HG03025 (cell line): ENCODE data around the gene RCN2.

Experiments
- ATAC-seq: cut with Tn5 transposase; IDR thresholded peaks from one replicate; pipeline ENCODE4 v1.9.1; 2021; ENCODE audit warnings: mild to moderate bottlenecking, moderate library complexity; ENCODE audit not compliant: unreplicated experiment, low FRiP score

RCN2 gene

GRCh38 chr15:76993114-76993725 lies 61.7 kb downstream of the RCN2 start:
- no peak for ATAC-seq

GRCh38 chr15:76994001-76994400 lies 62.5 kb downstream of the RCN2 start:
- ATAC-seq, result no peak

GRCh38 chr15:76994496-76994895 lies 62.9 kb downstream of the RCN2 start:
- no peak for ATAC-seq

- ATAC-seq, result no peak
Measured at GRCh38 chr15:76994971-76995945, 63.7 kb downstream of the RCN2 start, which contains the start of gene PSTPIP1. PSTPIP1 (plus strand) TSS chr15:76995126; CDS start chr15:76995574, 448 bp downstream.

GRCh38 chr15:76996076-76996525 lies 64.6 kb downstream of the RCN2 start:
- ATAC-seq, result no peak

DNA sequence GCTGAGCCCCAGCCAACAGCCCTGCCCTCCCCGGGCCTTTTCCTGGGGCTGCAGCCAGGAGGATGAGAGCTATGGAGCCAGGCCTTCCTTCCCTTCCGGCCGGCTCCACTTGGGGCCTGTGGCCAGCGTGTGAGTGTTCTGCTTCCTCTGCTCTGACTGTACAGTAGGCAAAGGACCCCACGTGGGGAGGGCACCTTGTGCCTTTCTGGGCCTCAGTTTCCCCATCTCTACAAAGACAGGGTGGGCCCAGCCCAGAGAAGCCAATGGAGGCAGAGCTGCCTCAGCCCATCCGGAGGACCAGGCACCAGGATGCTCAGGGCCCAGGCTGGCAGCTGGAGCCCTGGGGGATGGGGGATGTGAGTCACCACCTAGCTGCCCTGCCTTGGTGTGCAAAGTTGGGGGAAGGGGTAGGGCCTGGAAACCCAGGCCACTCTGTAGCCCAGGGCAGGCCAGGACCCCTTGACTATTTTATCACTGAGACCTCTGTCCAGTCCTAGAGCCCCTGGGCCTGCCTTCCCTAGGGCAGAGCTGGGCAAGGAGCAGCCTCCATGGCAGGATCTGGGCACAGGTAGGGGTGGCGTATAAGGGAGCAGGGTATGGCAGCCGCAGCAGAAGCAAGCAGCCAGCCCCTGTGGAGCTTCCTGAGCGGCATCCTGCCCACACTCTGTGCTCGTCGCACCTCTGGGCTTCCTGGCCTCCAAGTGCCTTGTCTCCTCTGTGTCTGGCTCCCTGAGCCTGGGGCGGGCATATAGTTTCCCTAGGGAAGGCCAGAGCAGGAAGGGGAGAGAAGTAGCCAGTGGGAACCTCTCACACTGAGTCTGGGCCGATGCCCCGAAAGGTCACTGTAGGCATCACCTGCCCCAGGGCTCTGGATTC lies 65.2 kb downstream of the RCN2 start:
- ATAC-seq, result no peak

- no peak for ATAC-seq
Measured at GRCh38 chr15:76998663-76999285, 67.2 kb downstream of the RCN2 start.

- no peak for ATAC-seq
Measured at GRCh38 chr15:76999996-77000395, 68.4 kb downstream of the RCN2 start.

DNA sequence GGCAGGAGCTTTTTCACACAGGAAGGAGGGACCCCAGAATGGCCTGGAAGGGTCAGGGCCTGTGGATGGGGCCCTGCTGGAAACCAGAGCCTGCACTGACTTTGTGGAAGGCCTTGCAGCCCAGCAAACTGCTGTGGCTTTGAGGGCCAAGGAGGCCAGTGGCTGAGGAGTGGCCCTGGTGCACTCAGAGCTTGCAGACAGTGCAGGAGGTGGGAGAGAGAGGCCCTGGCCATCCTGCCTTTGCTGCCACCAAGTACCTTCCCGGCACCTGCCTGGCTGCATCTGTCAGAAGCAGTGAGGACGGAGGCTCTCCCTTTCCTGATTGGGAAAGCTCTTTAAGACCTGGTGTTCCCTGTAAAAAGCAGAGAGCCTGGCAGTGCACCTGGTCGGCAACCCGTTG lies 69.8 kb downstream of the RCN2 start:
- ATAC-seq, result no peak

DNA sequence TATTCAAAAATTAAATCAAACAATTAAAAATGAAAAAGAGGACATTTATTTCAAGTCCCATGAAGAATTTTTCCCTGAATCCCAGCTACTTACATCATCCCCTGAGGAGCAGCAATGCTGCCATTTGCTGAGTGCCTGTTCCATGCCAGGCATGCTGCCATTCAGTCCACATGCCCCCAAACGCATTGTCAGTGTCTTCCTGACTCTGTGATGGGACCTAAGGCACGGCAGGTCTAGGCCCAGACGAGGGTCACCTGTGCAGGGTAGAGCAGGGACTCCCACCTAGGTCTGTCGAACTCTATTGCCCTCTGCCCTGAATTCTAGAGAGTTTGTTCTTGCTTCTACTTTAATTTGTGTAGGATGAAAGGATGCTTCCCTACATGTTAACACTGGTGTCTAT lies 70.4 kb downstream of the RCN2 start:
- no peak for ATAC-seq

GRCh38 chr15:77002436-77002835 lies 70.9 kb downstream of the RCN2 start:
- no peak for ATAC-seq

- ATAC-seq, result no peak
Measured at GRCh38 chr15:77002954-77003912, 71.7 kb downstream of the RCN2 start.
